Ureter (tissue), 1 donor: Measurements from ENCODE around the gene TEX2. TPM values are rescaled to one million over a fixed set of nuclear protein-coding genes. Genes with fewer than 3 reads are reported as not detected.
"Not testable (repeated sequence)": the region's sequence is repeated elsewhere in the genome, so short reads cannot be mapped to it uniquely, and the experiment has no call there.

ENCODE experiments used
- DNase-seq: peaks from one replicate; pipeline ENCODE4 v3.0.0-alpha.2; 2020; ENCODE audit warnings: low spot score
- total RNA-seq: library from RNA; stranded (reverse); gene quantifications from one replicate; pipeline ENCODE4 v1.2.4, GENCODE V29; 2023
- donor health status: DM: yes; HTN: yes; CAD: no.

Gene TEX2
- total RNA-seq, 1 donor from 2014 or later: 31.6 TPM

GRCh38 chr17:64264891-64265290 lies 1.8 kb upstream of the TEX2 start:
- no peak for DNase-seq

GRCh38 chr17:64262198-64262999 lies 661 bp downstream of the TEX2 start:
- DNase-seq: peak; percentile 70

GRCh38 chr17:64261417-64262145 lies 1.5 kb downstream of the TEX2 start:
- no peak for DNase-seq

- DNase-seq: no peak
Observed at GRCh38 chr17:64260886-64261285, 2.2 kb downstream of the TEX2 start.

GRCh38 chr17:64259922-64260321 lies 3.1 kb downstream of the TEX2 start:
- no peak for DNase-seq

- DNase-seq: no peak
Observed at GRCh38 chr17:64259426-64259825, 3.6 kb downstream of the TEX2 start.

- DNase-seq: no peak
Observed at GRCh38 chr17:64256913-64257807, 5.9 kb downstream of the TEX2 start.

- no peak for DNase-seq
Observed at GRCh38 chr17:64255764-64256163, 7.3 kb downstream of the TEX2 start.

- no peak for DNase-seq
Observed at GRCh38 chr17:64254755-64255154, 8.3 kb downstream of the TEX2 start.

GRCh38 chr17:64253470-64253869 lies 9.6 kb downstream of the TEX2 start:
- no peak for DNase-seq

GRCh38 chr17:64252831-64253230 lies 10.2 kb downstream of the TEX2 start:
- DNase-seq: no peak

- peak; percentile 61 for DNase-seq
Observed at GRCh38 chr17:64250233-64250835, 12.7 kb downstream of the TEX2 start.

GRCh38 chr17:64247836-64248235 lies 15.2 kb downstream of the TEX2 start:
- no peak for DNase-seq

GRCh38 chr17:64245218-64246145 lies 17.6 kb downstream of the TEX2 start:
- DNase-seq: no peak

- DNase-seq: no peak
Observed at GRCh38 chr17:64244165-64244564, 18.9 kb downstream of the TEX2 start.

GRCh38 chr17:64243340-64243739 lies 19.7 kb downstream of the TEX2 start:
- DNase-seq: no peak

- no peak for DNase-seq
Observed at GRCh38 chr17:64242633-64243032, 20.4 kb downstream of the TEX2 start.

- DNase-seq: no peak
Observed at GRCh38 chr17:64240741-64241347, 22.2 kb downstream of the TEX2 start.

GRCh38 chr17:64240261-64240740 lies 22.8 kb downstream of the TEX2 start:
- DNase-seq: no peak

- not testable (repeated sequence) for DNase-seq
Observed at GRCh38 chr17:64238449-64238848, 24.6 kb downstream of the TEX2 start.
